GM10847 (cell line): ENCODE measurements around the gene EMSY.

ENCODE experiments used
- POLR2A ChIP-seq: IDR thresholded peaks from 2 replicates; pipeline ENCODE4 v1.6.1; 2011; ENCODE audit not compliant: insufficient read length; ENCODE audit errors: extremely low read depth

Gene EMSY

DNA sequence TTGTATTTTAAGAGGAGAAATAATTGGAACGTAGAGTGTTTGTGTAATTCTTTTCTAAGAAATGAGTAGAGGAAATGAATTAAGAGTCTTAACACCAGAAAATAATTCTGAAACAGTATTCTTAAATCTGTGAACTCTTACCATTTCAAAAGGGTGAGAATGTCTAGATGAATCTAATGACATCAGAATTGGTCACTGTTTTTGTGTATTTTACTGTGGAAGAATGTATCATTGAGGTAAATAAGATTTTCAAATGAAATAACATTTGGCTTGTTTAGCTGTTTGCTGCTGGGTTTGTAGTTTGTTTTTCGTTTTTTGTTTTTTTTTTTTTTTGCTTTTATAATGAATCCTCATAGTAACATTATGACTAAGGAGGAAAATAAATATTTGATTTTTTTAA is 97.6 kb downstream of the EMSY start:
- TF ChIP-seq POLR2A: no peak

GRCh38 chr11:76543006-76543703 is 98.3 kb downstream of the EMSY start:
- TF ChIP-seq POLR2A: no peak

DNA sequence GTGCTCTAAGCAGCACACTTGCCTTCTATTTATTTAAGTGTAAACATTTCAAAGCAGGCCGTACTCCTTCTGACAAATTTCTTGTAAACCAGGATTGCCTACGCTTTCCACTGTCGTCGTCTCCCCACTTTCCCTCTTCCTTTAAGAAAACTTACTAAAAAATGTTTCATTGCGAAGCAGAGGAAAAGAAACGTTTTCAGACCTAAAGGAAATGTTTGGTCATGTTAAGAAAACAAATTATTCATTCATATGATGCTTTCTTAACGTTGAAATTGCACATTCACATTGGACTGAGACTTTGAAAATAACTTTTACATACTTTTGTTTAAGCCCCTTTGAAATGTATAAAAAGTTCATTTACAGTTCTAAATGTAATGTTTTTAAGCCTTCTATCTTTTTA is 106.0 kb downstream of the EMSY start:
- no peak for TF ChIP-seq POLR2A

- no peak for TF ChIP-seq POLR2A
These were observed 106.6 kb downstream of the EMSY start for GRCh38 chr11:76551400-76551799.

DNA sequence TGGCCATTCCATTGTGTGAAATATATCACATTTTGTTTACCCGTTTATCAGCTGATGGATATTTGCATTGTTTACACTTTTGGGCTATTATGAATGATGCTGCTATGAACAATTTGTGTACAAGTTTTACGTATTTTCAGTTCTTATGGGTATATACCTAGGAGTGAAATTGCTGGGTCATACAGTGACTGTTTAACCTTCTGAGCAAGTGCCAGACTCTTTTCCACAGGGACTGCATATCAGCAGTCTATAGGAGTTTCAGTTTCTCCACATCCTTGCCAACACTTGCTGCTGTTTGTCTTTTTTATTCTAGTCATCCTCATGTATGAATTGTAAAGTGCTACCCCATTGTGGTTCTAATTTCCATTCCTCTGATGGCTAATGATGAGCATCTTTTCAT is 108.2 kb downstream of the EMSY start:
- no peak for TF ChIP-seq POLR2A

DNA sequence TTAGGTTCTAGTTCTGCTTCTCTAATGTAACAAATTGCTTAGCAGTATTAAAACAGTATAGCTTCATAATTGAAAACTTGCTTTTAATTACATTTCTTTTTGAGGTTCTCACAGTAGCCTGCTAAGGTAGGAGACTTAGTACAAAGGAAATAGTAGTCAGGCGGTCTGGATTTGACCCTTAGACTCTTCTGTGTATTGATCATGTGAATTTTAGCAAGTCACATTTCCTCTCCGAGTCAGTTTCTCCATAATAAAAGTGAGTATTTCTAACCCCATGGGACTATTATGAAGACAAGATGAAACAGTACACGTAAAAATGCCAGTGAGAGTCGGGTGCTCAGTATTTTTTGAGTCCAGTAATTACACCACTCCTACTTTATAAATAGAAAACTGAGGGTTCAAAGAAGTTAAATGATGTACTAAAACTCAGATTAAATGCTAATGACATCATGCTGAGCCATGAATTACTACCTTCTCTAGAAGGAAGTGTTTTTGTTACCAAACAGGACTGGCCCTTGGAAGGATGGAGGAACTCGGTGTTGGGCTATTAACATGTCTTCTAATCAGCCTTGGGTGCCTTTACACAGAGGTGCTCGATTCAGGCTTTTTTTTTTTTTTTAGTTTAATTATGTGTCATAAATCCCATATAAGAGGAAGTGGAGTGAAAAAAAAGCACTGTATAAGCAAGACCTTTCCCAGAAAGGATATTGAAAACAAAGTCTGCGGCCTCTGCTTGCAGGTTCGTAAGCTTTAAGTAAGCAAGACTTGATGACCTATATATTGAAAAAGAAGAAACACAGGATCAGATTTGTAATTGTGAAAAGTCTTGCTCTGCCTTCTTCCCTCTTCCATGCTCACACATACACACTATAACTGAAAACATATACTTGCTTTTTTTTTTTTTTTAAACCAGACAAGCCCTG is 109.0 kb downstream of the EMSY start:
- TF ChIP-seq POLR2A: no peak

- no peak for TF ChIP-seq POLR2A
These were observed 109.9 kb downstream of the EMSY start for GRCh38 chr11:76554767-76555166.

GRCh38 chr11:76557466-76557865 is 112.6 kb downstream of the EMSY start:
- no peak for TF ChIP-seq POLR2A

GRCh38 chr11:76558473-76558872 is 113.7 kb downstream of the EMSY start:
- TF ChIP-seq POLR2A: no peak

DNA sequence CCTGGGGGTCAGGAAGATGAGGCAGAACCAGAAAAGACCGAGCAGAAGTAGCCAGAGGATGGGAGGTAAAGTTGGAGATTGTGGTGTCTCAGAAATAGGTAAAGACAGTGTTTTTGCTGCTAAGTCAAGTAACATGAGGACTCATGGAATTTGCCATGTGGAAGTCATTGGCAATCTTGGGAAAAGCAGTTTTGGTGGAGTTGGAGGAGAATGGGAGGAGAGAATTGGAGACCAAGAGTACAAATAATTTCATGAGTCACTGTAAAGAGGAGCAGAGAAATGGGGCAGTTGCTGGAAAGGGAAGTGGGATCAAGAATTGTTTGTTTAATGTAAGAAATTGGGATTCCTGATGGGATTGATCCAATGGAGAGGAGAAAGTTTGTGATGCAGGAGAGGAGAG is 114.1 kb downstream of the EMSY start:
- TF ChIP-seq POLR2A: no peak

DNA sequence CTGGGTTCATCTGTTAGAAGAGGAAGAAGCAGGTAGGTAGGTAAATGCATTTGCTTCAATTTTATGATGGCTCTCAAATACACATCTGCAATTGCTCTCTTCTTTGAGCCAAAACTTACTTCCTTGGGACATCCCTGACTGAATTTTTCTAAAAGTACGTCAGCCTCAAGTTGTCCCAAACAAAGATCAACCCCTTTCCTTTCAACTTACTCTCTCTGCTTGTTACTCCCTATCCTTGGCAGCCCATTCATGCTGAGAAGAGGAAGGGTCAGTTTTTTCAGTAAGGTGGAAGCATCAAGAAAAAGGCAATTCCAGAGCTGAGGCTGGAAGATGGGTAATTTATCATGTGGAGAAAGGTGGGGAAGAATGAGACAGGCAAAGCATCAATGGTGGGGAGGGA is 114.5 kb downstream of the EMSY start:
- no peak for TF ChIP-seq POLR2A

DNA sequence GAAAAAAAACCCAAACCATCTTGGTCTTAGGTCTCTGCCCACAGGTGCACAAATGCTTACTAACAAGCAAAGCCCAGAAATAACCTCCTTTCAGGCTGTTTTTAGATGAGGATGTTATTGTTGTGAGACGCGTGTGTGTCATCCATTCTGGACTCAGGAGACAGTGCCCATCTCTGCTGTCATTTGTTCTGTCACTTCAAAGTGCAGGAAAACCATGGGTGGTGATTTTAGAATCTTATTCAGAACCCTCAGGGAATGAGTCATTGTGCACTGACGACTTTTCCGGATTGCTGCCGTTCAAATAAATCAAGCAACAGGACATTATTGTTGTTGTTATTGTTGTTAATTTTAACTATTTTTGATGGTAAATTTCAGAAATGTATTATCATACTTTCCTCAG is 115.4 kb downstream of the EMSY start:
- no peak for TF ChIP-seq POLR2A

- TF ChIP-seq POLR2A: no peak
These were observed 116.4 kb downstream of the EMSY start for GRCh38 chr11:76561245-76561644.

- no peak for TF ChIP-seq POLR2A
These were observed 117.7 kb downstream of the EMSY start for GRCh38 chr11:76562541-76562940.

DNA sequence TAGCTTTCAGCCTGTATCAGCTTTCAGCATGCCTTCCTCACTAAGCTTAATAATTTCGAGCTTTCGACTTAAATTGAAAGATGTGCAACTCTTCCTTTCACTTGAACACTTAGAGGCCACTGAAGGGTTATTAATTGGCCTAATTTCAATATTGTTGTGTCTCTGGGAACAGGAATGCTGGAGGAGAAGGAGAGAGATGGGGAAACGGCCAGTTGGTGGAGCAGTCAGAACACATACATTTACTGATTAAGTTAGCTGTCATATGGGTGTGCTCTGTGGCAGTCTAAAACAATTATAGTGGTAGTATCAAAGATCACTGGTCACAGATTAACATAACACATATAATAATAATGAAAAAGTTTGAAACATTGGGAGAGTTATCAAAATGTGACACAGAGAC is 119.5 kb downstream of the EMSY start:
- no peak for TF ChIP-seq POLR2A

DNA sequence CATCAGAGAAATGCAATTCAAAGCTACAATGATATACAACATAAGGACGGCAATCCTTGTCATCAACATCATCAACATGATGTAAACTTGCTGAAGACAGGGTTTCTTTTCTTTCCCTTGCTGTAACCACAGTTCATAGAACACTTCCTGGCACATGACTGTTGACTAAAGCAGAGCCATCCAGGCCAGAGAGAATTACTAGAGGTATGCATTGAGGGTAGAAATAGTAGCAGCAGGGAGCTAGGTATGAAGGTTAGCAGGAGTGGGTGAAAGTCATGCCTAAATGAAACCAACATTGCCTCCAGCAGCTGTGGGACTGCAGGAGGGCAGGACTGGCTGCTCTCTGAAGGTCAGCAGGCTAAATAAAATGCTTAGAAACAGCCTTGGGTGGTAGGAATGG is 122.0 kb downstream of the EMSY start:
- no peak for TF ChIP-seq POLR2A
